Activated naive CD4-positive, alpha-beta T cell treated with anti-CD3 and anti-CD28 coated beads, Interleukin-2, amount 50 U/mL, for 72 hours (primary cell): ENCODE measurements around the gene STK38. TPM values are rescaled to one million over a fixed set of nuclear protein-coding genes. Genes with fewer than 3 reads are reported as not detected.
A peak's percentile ranks its signal among the peaks of the same experiment; 100 is the strongest.

Experiments used
- ATAC-seq, 2 donors: fragments of 150-1000 bp; cut with Tn5 transposase; 2 replicates each; pipeline ENCODE4 v1.10.0; 2021; ENCODE audit warnings: mild to moderate bottlenecking in 2 of 2, moderate library complexity in 2 of 2
- DNase-seq, 2 donors: peaks; one replicate each; pipeline ENCODE4 v3.0.0; 2021 to 2022; ENCODE audit warnings: low spot score in 2 of 2
- H3K27ac Mint-ChIP-seq, 2 donors: one replicate each; pipeline ENCODE4 v1.8.0; 2022; ENCODE audit warnings: mild to moderate bottlenecking in 2 of 2, mixed read lengths in 2 of 2
- H3K36me3 Mint-ChIP-seq, 2 donors: one replicate each; pipeline ENCODE4 v1.8.0; 2022; ENCODE audit warnings: mixed read lengths in 2 of 2
- H3K9me3 Mint-ChIP-seq, 2 donors: one replicate each; pipeline ENCODE4 v1.8.0; 2022; ENCODE audit warnings: mixed read lengths in 2 of 2
- total RNA-seq, 2 donors: library from RNA; stranded (reverse); gene quantifications; one replicate each; pipeline ENCODE4 v1.2.3, GENCODE V29; 2022

The STK38 gene
- total RNA-seq, 2 donors from 2014 or later: 25.7 to 27.3 TPM

DNA sequence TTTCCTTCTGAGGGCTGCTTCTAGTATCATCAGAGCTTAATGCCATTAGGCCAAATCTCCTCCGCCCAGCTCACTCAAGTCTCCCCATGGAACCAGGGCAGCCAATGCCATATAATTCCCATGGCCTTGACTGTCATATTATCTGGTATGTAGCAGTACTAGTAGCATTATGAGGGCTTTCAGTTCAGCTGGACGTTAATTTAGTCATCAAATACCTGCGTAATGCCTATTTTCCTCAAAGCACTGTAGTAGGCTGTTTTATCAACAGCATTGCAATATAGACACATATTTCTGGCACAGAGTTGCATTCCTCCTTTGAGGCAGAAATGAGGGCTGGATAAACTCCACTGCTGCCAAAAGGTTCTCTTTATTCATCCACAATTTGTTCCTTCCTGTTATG, 102.8 kb downstream of the STK38 start:
- Mint-ChIP-seq H3K36me3 (peaks cover 23 to 33% of the 10 kb centered on the region in 2 donors), H3K27ac (peak overlapping the region; percentile 96 to 97), H3K9me3 (peaks cover 5 to 6% of the 10 kb centered on the region in 2 donors)
- ATAC-seq (no peak), DNase-seq (no peak)

Other genes with a start within 250 kb of the STK38 start
- not detected for gene BNIP5, start 210.6 kb downstream of the STK38 start, total RNA-seq
- gene ETV7, start 159.8 kb downstream of the STK38 start, total RNA-seq: 1 to 10 TPM in 1 of 2 donors, under 1 TPM in 1; 0.16 to 2.0 TPM
- under 1 TPM in 1 of 2 donors, not detected in 1; 0.80 TPM for gene PXT1, start 104.6 kb downstream of the STK38 start, total RNA-seq
- 10 to 100 TPM; 28.9 to 54.8 TPM for gene KCTD20, start 104.5 kb downstream of the STK38 start, total RNA-seq
- 100 to 1,000 TPM; 197 to 431 TPM for gene SRSF3, start 46.9 kb upstream of the STK38 start, total RNA-seq
- 100 to 1,000 TPM in 1 of 2 donors, 10 to 100 TPM in 1; 43.3 to 146 TPM for gene CDKN1A, start 131.2 kb upstream of the STK38 start, total RNA-seq
- gene RAB44, start 150.3 kb upstream of the STK38 start, total RNA-seq: under 1 TPM; 0.07 to 0.12 TPM